Rectal smooth muscle tissue (tissue), 1 donor: ENCODE results near the gene CDC25B.
A peak's percentile ranks its signal among the peaks of the same experiment; 100 is the strongest.

Source experiments
- H3K27ac ChIP-seq: one replicate; pipeline ENCODE4 v1.7.0; 2013; ENCODE audit warnings: low read depth, low read length, inconsistent platforms
- H3K27me3 ChIP-seq: one replicate; pipeline ENCODE4 v1.7.0; 2013; ENCODE audit warnings: low read length; ENCODE audit not compliant: control insufficient read depth, insufficient read depth
- H3K36me3 ChIP-seq: one replicate; pipeline ENCODE4 v1.7.0; 2013; ENCODE audit warnings: low read length; ENCODE audit not compliant: control insufficient read depth, insufficient read depth
- H3K4me1 ChIP-seq: one replicate; pipeline ENCODE4 v1.7.0; 2013; ENCODE audit warnings: low read length; ENCODE audit not compliant: control insufficient read depth, insufficient read depth
- H3K4me3 ChIP-seq: one replicate; pipeline ENCODE4 v1.7.0; 2013; ENCODE audit warnings: low read length
- H3K9ac ChIP-seq: one replicate; pipeline ENCODE4 v1.7.0; 2013; ENCODE audit warnings: low read length

CDC25B gene

GRCh38 chr20:3804254-3804751 is 8.2 kb downstream of the CDC25B start:
- no peak overlapping the region for H3K9ac ChIP-seq
- no peak overlapping the region for H3K4me3 ChIP-seq
- H3K4me1 ChIP-seq = peaks cover 28% of the 10 kb centered on the region
- H3K27ac ChIP-seq = no peak overlapping the region
- H3K27me3 ChIP-seq = no peaks in the 10 kb centered on the region
- H3K36me3 ChIP-seq = peaks cover 28% of the 10 kb centered on the region

- H3K27ac ChIP-seq = peak overlapping the region; percentile 96
- no peak overlapping the region for H3K4me3 ChIP-seq
- peaks cover 28% of the 10 kb centered on the region for H3K4me1 ChIP-seq
- no peak overlapping the region for H3K9ac ChIP-seq
- H3K27me3 ChIP-seq = no peaks in the 10 kb centered on the region
- H3K36me3 ChIP-seq = peaks cover 28% of the 10 kb centered on the region
Observed at GRCh38 chr20:3804781-3805180, 8.7 kb downstream of the CDC25B start.

GRCh38 chr20:3808544-3808943 is 12.4 kb downstream of the CDC25B start:
- peaks cover 43% of the 10 kb centered on the region for H3K4me1 ChIP-seq
- H3K27ac ChIP-seq = peak overlapping the region; percentile 96
- no peak overlapping the region for H3K9ac ChIP-seq
- H3K27me3 ChIP-seq = no peaks in the 10 kb centered on the region
- peaks cover 12% of the 10 kb centered on the region for H3K36me3 ChIP-seq
- H3K4me3 ChIP-seq = no peak overlapping the region

- peak overlapping the region; percentile 79 for H3K4me3 ChIP-seq
- peak overlapping the region; percentile 32 for H3K9ac ChIP-seq
- H3K27ac ChIP-seq = peak overlapping the region; percentile 88
- H3K27me3 ChIP-seq = no peaks in the 10 kb centered on the region
- H3K4me1 ChIP-seq = peaks cover 33% of the 10 kb centered on the region
- H3K36me3 ChIP-seq = no peaks in the 10 kb centered on the region
Observed at GRCh38 chr20:3811467-3812258, 15.6 kb downstream of the CDC25B start.

GRCh38 chr20:3812259-3812681 is 16.2 kb downstream of the CDC25B start:
- Histone ChIP-seq H3K4me3 (peak overlapping the region; percentile 22), H3K27me3 (no peaks in the 10 kb centered on the region), H3K9ac (peak overlapping the region; percentile 32), H3K27ac (peak overlapping the region; percentile 88), H3K36me3 (no peaks in the 10 kb centered on the region), H3K4me1 (peaks cover 27% of the 10 kb centered on the region)

- Histone ChIP-seq H3K27me3 (no peaks in the 10 kb centered on the region), H3K4me3 (no peak overlapping the region), H3K36me3 (no peaks in the 10 kb centered on the region), H3K9ac (no peak overlapping the region), H3K27ac (no peak overlapping the region), H3K4me1 (peaks cover 20% of the 10 kb centered on the region)
Observed at GRCh38 chr20:3812975-3813847, 17.1 kb downstream of the CDC25B start.

- no peak overlapping the region for H3K4me3 ChIP-seq
- no peaks in the 10 kb centered on the region for H3K27me3 ChIP-seq
- H3K36me3 ChIP-seq = no peaks in the 10 kb centered on the region
- no peak overlapping the region for H3K9ac ChIP-seq
- no peak overlapping the region for H3K27ac ChIP-seq
- peaks cover 19% of the 10 kb centered on the region for H3K4me1 ChIP-seq
Observed at GRCh38 chr20:3813848-3814581, 17.9 kb downstream of the CDC25B start.

- no peak overlapping the region for H3K9ac ChIP-seq
- no peak overlapping the region for H3K4me3 ChIP-seq
- no peaks in the 10 kb centered on the region for H3K36me3 ChIP-seq
- no peaks in the 10 kb centered on the region for H3K27me3 ChIP-seq
- H3K27ac ChIP-seq = no peak overlapping the region
- peaks cover 24% of the 10 kb centered on the region for H3K4me1 ChIP-seq
Observed at GRCh38 chr20:3814928-3815495, 18.9 kb downstream of the CDC25B start.

- no peak overlapping the region for H3K27ac ChIP-seq
Observed at GRCh38 chr20:3815703-3816315, 19.7 kb downstream of the CDC25B start.

GRCh38 chr20:3818155-3819151 is 22.3 kb downstream of the CDC25B start:
- Histone ChIP-seq H3K4me1 (peaks cover 13% of the 10 kb centered on the region), H3K4me3 (no peak overlapping the region), H3K9ac (peak overlapping the region; percentile 49), H3K36me3 (peaks cover 6% of the 10 kb centered on the region), H3K27ac (peak overlapping the region; percentile 66), H3K27me3 (no peaks in the 10 kb centered on the region)

More at GRCh38 chr20:3815703-3816315, 19.7 kb downstream of the CDC25B start:
- Histone ChIP-seq H3K27me3 (no peaks in the 10 kb centered on the region), H3K9ac (no peak overlapping the region), H3K36me3 (no peaks in the 10 kb centered on the region), H3K4me1 (peaks cover 21% of the 10 kb centered on the region), H3K4me3 (no peak overlapping the region)
